ENCODE results near the gene TMC1.

- no peak for TF ChIP-seq CTCF (conservative IDR thresholded peaks at IDR 0.05)
- no peak for TF ChIP-seq EZH2 (IDR thresholded peaks at IDR 0.05; ENCODE audit: low read depth)
These were observed 306.7 kb downstream of the TMC1 start for GRCh38 chr9:72827950-72828731.

All from PC-9 (cell line).